ENCODE results near the gene GPR107.

Gene GPR107

GRCh38 chr9:130062750-130063149 is 9.0 kb downstream of the GPR107 start:
- H3K27me3 ChIP-seq (ENCODE audit: control insufficient read depth in 1 of 2, insufficient read depth in 2 of 2, low read length in 2 of 2): no peaks in the 10 kb centered on the region
- H3K4me3 ChIP-seq (ENCODE audit: low read depth in 1 of 2, low read length in 2 of 2): no peak overlapping the region
- H3K9ac ChIP-seq (ENCODE audit: low read length): no peak overlapping the region
- H3K4me1 ChIP-seq (ENCODE audit: insufficient read depth, low read length): no peaks in the 10 kb centered on the region
- H3K36me3 ChIP-seq (ENCODE audit: insufficient read depth, low read length): peaks cover 6% of the 10 kb centered on the region
- no peaks in the 10 kb centered on the region for H3K9me3 ChIP-seq (ENCODE audit: low read length)
- no peak overlapping the region for H3K27ac ChIP-seq (ENCODE audit: low read depth, low read length)

DNA sequence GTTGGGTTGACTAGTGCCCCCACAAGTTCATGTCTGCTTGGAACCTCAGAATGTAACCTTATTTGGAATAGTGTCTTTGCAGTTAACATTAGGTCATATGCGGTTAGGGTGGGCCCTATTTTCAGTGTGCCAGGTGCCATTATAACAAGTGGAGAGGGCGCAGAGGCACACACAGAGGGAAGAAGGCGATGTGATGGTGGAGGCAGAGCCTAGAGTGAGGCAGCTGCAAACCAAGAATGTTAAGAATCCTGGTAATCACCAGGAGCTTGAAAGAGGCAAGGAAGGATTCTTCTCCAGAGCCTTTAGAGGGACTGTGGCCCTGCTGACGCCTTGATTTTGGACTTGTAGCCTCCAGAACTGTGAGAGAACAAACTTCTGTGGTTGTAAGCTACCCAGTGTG is 10.9 kb downstream of the GPR107 start:
- Histone ChIP-seq H3K4me3 (ENCODE audit: low read depth in 1 of 2, low read length in 2 of 2) (no peak overlapping the region), H3K4me1 (ENCODE audit: insufficient read depth, low read length) (no peaks in the 10 kb centered on the region), H3K27me3 (ENCODE audit: control insufficient read depth in 1 of 2, insufficient read depth in 2 of 2, low read length in 2 of 2) (no peaks in the 10 kb centered on the region), H3K36me3 (ENCODE audit: insufficient read depth, low read length) (no peaks in the 10 kb centered on the region), H3K9me3 (ENCODE audit: low read length) (no peaks in the 10 kb centered on the region), H3K27ac (ENCODE audit: low read depth, low read length) (no peak overlapping the region), H3K9ac (ENCODE audit: low read length) (no peak overlapping the region)

- Histone ChIP-seq H3K36me3 (ENCODE audit: insufficient read depth, low read length) (no peaks in the 10 kb centered on the region), H3K9me3 (ENCODE audit: low read length) (no peaks in the 10 kb centered on the region), H3K4me3 (ENCODE audit: low read depth in 1 of 2, low read length in 2 of 2) (no peak overlapping the region), H3K27ac (ENCODE audit: low read depth, low read length) (no peak overlapping the region), H3K27me3 (ENCODE audit: control insufficient read depth in 1 of 2, insufficient read depth in 2 of 2, low read length in 2 of 2) (no peaks in the 10 kb centered on the region), H3K4me1 (ENCODE audit: insufficient read depth, low read length) (peaks cover 5% of the 10 kb centered on the region), H3K9ac (ENCODE audit: low read length) (no peak overlapping the region)
Observed at GRCh38 chr9:130069048-130069447, 15.3 kb downstream of the GPR107 start.

DNA sequence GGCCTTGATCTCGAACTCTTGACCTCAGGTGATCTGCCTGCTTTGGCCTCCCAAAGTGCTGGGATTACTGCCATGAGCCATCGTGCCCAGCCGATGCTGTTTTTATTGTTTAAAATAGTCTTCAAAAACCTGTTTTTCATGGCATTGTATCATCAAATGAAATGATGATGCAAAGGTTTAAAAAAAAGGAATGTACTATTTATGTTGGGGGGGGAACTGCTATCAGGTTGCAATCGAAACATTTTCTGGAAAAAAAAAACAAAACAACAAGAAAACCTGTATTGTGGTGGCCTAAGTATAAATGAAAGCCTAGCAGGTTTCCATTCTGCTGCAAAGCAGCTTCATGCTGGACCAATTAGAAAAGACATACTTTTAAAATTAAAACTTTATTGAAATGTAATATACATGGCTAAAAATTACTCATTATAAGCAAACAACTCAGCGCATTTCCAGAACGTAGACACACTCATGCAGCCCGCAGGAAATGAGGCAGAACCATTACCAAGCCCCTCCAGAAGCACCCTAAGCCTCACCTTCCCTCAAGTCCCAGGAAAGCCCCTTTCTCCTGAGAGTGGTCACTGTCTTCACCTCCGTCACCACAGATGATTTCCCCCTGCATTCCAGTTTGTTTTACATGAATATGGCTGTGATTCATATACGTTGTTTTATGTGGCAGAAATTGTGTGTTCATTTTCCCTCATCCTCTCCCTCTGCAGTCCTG is 19.0 kb downstream of the GPR107 start:
- no peaks in the 10 kb centered on the region for H3K9me3 ChIP-seq (ENCODE audit: low read length)
- no peak overlapping the region for H3K27ac ChIP-seq (ENCODE audit: low read depth, low read length)
- peaks cover 13% of the 10 kb centered on the region for H3K36me3 ChIP-seq (ENCODE audit: insufficient read depth, low read length)
- no peak overlapping the region for H3K9ac ChIP-seq (ENCODE audit: low read length)
- H3K4me3 ChIP-seq (ENCODE audit: low read depth in 1 of 2, low read length in 2 of 2): no peak overlapping the region
- no peaks in the 10 kb centered on the region for H3K27me3 ChIP-seq (ENCODE audit: control insufficient read depth in 1 of 2, insufficient read depth in 2 of 2, low read length in 2 of 2)
- peaks cover 8% of the 10 kb centered on the region for H3K4me1 ChIP-seq (ENCODE audit: insufficient read depth, low read length)

DNA sequence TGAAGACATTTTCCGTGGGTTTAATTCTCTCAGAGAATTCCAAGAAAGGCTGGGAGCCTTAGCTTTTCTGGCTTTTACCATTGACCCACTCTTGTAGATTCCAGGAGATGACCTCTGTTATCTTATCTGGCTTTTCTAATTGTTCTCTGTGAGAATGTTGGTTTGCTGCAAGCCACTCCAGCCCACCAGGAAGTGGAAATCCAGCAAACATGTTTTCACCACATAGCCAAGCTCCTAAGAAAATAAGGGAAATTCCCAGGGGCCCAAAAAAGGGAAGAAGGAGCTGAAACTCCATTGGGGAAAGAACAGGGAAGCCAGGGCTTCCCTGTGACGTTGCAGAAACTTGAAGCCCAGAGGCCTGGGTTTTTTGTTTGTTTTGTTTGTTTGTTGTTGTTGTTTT is 19.7 kb downstream of the GPR107 start:
- Histone ChIP-seq H3K4me3 (ENCODE audit: low read depth in 1 of 2, low read length in 2 of 2) (no peak overlapping the region), H3K27me3 (ENCODE audit: control insufficient read depth in 1 of 2, insufficient read depth in 2 of 2, low read length in 2 of 2) (no peaks in the 10 kb centered on the region), H3K9ac (ENCODE audit: low read length) (no peak overlapping the region), H3K9me3 (ENCODE audit: low read length) (no peaks in the 10 kb centered on the region), H3K27ac (ENCODE audit: low read depth, low read length) (no peak overlapping the region), H3K4me1 (ENCODE audit: insufficient read depth, low read length) (peaks cover 8% of the 10 kb centered on the region), H3K36me3 (ENCODE audit: insufficient read depth, low read length) (peaks cover 17% of the 10 kb centered on the region)

GRCh38 chr9:130078547-130078946 is 24.8 kb downstream of the GPR107 start:
- H3K27ac ChIP-seq (ENCODE audit: low read depth, low read length): no peak overlapping the region
- peaks cover 51% of the 10 kb centered on the region for H3K36me3 ChIP-seq (ENCODE audit: insufficient read depth, low read length)
- peaks cover 3% of the 10 kb centered on the region for H3K4me1 ChIP-seq (ENCODE audit: insufficient read depth, low read length)
- no peaks in the 10 kb centered on the region for H3K27me3 ChIP-seq (ENCODE audit: control insufficient read depth in 1 of 2, insufficient read depth in 2 of 2, low read length in 2 of 2)
- H3K9ac ChIP-seq (ENCODE audit: low read length): no peak overlapping the region
- no peak overlapping the region for H3K4me3 ChIP-seq (ENCODE audit: low read depth in 1 of 2, low read length in 2 of 2)
- no peaks in the 10 kb centered on the region for H3K9me3 ChIP-seq (ENCODE audit: low read length)

- H3K27ac ChIP-seq (ENCODE audit: low read depth, low read length): no peak overlapping the region
- H3K27me3 ChIP-seq (ENCODE audit: control insufficient read depth in 1 of 2, insufficient read depth in 2 of 2, low read length in 2 of 2): no peaks in the 10 kb centered on the region
- H3K36me3 ChIP-seq (ENCODE audit: insufficient read depth, low read length): peaks cover 66% of the 10 kb centered on the region
- H3K4me3 ChIP-seq (ENCODE audit: low read depth in 1 of 2, low read length in 2 of 2): no peak overlapping the region
- no peaks in the 10 kb centered on the region for H3K4me1 ChIP-seq (ENCODE audit: insufficient read depth, low read length)
- H3K9me3 ChIP-seq (ENCODE audit: low read length): no peaks in the 10 kb centered on the region
- no peak overlapping the region for H3K9ac ChIP-seq (ENCODE audit: low read length)
Observed at GRCh38 chr9:130084337-130084736, 30.6 kb downstream of the GPR107 start.

GRCh38 chr9:130088051-130088450 is 34.3 kb downstream of the GPR107 start:
- Histone ChIP-seq H3K27ac (ENCODE audit: low read depth, low read length) (no peak overlapping the region), H3K9me3 (ENCODE audit: low read length) (no peaks in the 10 kb centered on the region), H3K36me3 (ENCODE audit: insufficient read depth, low read length) (peaks cover 61% of the 10 kb centered on the region), H3K9ac (ENCODE audit: low read length) (no peak overlapping the region), H3K4me3 (ENCODE audit: low read depth in 1 of 2, low read length in 2 of 2) (no peak overlapping the region), H3K27me3 (ENCODE audit: control insufficient read depth in 1 of 2, insufficient read depth in 2 of 2, low read length in 2 of 2) (no peaks in the 10 kb centered on the region), H3K4me1 (ENCODE audit: insufficient read depth, low read length) (no peaks in the 10 kb centered on the region)

GRCh38 chr9:130089141-130089540 is 35.4 kb downstream of the GPR107 start:
- H3K4me1 ChIP-seq (ENCODE audit: insufficient read depth, low read length): no peaks in the 10 kb centered on the region
- peaks cover 64% of the 10 kb centered on the region for H3K36me3 ChIP-seq (ENCODE audit: insufficient read depth, low read length)
- H3K27me3 ChIP-seq (ENCODE audit: control insufficient read depth in 1 of 2, insufficient read depth in 2 of 2, low read length in 2 of 2): no peaks in the 10 kb centered on the region
- H3K27ac ChIP-seq (ENCODE audit: low read depth, low read length): no peak overlapping the region
- no peaks in the 10 kb centered on the region for H3K9me3 ChIP-seq (ENCODE audit: low read length)
- H3K9ac ChIP-seq (ENCODE audit: low read length): no peak overlapping the region
- H3K4me3 ChIP-seq (ENCODE audit: low read depth in 1 of 2, low read length in 2 of 2): no peak overlapping the region

- H3K4me1 ChIP-seq (ENCODE audit: insufficient read depth, low read length): no peaks in the 10 kb centered on the region
- H3K27me3 ChIP-seq (ENCODE audit: control insufficient read depth in 1 of 2, insufficient read depth in 2 of 2, low read length in 2 of 2): no peaks in the 10 kb centered on the region
- H3K9me3 ChIP-seq (ENCODE audit: low read length): no peaks in the 10 kb centered on the region
- no peak overlapping the region for H3K27ac ChIP-seq (ENCODE audit: low read depth, low read length)
- no peak overlapping the region for H3K4me3 ChIP-seq (ENCODE audit: low read depth in 1 of 2, low read length in 2 of 2)
- H3K9ac ChIP-seq (ENCODE audit: low read length): no peak overlapping the region
- H3K36me3 ChIP-seq (ENCODE audit: insufficient read depth, low read length): peaks cover 52% of the 10 kb centered on the region
Observed at GRCh38 chr9:130090915-130091314, 37.2 kb downstream of the GPR107 start.

- no peak overlapping the region for H3K4me3 ChIP-seq (ENCODE audit: low read depth in 1 of 2, low read length in 2 of 2)
- no peaks in the 10 kb centered on the region for H3K4me1 ChIP-seq (ENCODE audit: insufficient read depth, low read length)
- no peaks in the 10 kb centered on the region for H3K9me3 ChIP-seq (ENCODE audit: low read length)
- no peaks in the 10 kb centered on the region for H3K27me3 ChIP-seq (ENCODE audit: control insufficient read depth in 1 of 2, insufficient read depth in 2 of 2, low read length in 2 of 2)
- peaks cover 46% of the 10 kb centered on the region for H3K36me3 ChIP-seq (ENCODE audit: insufficient read depth, low read length)
- no peak overlapping the region for H3K27ac ChIP-seq (ENCODE audit: low read depth, low read length)
- no peak overlapping the region for H3K9ac ChIP-seq (ENCODE audit: low read length)
Observed at GRCh38 chr9:130092910-130093309, 39.2 kb downstream of the GPR107 start.

GRCh38 chr9:130095872-130096271 is 42.2 kb downstream of the GPR107 start:
- H3K4me1 ChIP-seq (ENCODE audit: insufficient read depth, low read length): no peaks in the 10 kb centered on the region
- no peaks in the 10 kb centered on the region for H3K27me3 ChIP-seq (ENCODE audit: control insufficient read depth in 1 of 2, insufficient read depth in 2 of 2, low read length in 2 of 2)
- no peak overlapping the region for H3K9ac ChIP-seq (ENCODE audit: low read length)
- H3K4me3 ChIP-seq (ENCODE audit: low read depth in 1 of 2, low read length in 2 of 2): no peak overlapping the region
- H3K27ac ChIP-seq (ENCODE audit: low read depth, low read length): no peak overlapping the region
- peaks cover 49% of the 10 kb centered on the region for H3K36me3 ChIP-seq (ENCODE audit: insufficient read depth, low read length)
- H3K9me3 ChIP-seq (ENCODE audit: low read length): no peaks in the 10 kb centered on the region
